ENCODE measurements around the gene TUSC2.
A peak's percentile ranks its signal among the peaks of the same experiment; 100 is the strongest.

Gene TUSC2

DNA sequence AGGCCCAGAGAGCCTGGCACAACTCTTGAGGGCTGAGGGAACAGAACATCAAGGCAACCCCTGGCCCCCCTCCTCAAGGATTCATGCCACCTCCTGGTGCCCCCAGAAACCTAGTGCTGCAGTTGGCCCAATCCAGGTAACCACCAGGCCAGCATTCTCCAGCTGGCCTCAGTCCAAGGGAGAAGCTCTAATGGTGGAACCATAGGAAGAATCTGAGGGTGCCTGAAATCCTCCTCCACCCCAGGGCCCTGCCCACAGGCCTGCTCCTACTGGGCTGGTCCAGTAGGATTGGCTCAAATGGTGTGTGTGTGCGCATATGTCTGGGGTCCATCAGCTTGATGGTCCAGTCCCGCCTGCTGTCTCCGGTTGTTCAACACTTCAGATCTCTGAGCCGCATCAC, 13.2 kb downstream of the TUSC2 start:
- TF ChIP-seq FOXM1 (IDR thresholded peaks at IDR 0.05; ENCODE audit: borderline replicate concordance, low read depth) (no peak), NFIC (IDR thresholded peaks at IDR 0.05) (no peak), TCF12 (IDR thresholded peaks at IDR 0.05; ENCODE audit: low read depth) (no peak), YY1 (IDR thresholded peaks at IDR 0.05; ENCODE audit: low read depth) (no peak), RAD21 (IDR thresholded peaks at IDR 0.05; ENCODE audit: low read depth) (no peak), EP300 (IDR thresholded peaks at IDR 0.05; ENCODE audit: borderline replicate concordance) (no peak), TAF1 (IDR thresholded peaks at IDR 0.05; ENCODE audit: low read depth) (no peak), ZBTB7A (IDR thresholded peaks at IDR 0.05; ENCODE audit: low read depth) (no peak), EGR1 (IDR thresholded peaks at IDR 0.05) (no peak), REST (IDR thresholded peaks at IDR 0.05; ENCODE audit: low read depth) (no peak), CEBPB (IDR thresholded peaks at IDR 0.05) (no peak), TEAD4 (IDR thresholded peaks at IDR 0.05) (no peak), CREB1 (IDR thresholded peaks at IDR 0.05; ENCODE audit: low read depth) (no peak)
- TF ChIP-seq, protein P1, sequence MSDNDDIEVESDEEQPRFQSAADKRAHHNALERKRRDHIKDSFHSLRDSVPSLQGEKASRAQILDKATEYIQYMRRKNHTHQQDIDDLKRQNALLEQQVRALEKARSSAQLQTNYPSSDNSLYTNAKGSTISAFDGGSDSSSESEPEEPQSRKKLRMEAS (IDR thresholded peaks at IDR 0.05) = no peak
- TF ChIP-seq, protein P2, sequence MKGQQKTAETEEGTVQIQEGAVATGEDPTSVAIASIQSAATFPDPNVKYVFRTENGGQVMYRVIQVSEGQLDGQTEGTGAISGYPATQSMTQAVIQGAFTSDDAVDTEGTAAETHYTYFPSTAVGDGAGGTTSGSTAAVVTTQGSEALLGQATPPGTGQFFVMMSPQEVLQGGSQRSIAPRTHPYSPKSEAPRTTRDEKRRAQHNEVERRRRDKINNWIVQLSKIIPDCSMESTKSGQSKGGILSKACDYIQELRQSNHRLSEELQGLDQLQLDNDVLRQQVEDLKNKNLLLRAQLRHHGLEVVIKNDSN (IDR thresholded peaks at IDR 0.05) = no peak

GRCh38 chr3:50314342-50314741, 13.7 kb downstream of the TUSC2 start:
- TF ChIP-seq TAF1 (IDR thresholded peaks at IDR 0.05; ENCODE audit: low read depth) (no peak), TEAD4 (IDR thresholded peaks at IDR 0.05) (no peak), YY1 (IDR thresholded peaks at IDR 0.05; ENCODE audit: low read depth) (no peak), TCF12 (IDR thresholded peaks at IDR 0.05; ENCODE audit: low read depth) (no peak), CREB1 (IDR thresholded peaks at IDR 0.05; ENCODE audit: low read depth) (no peak), FOXM1 (IDR thresholded peaks at IDR 0.05; ENCODE audit: borderline replicate concordance, low read depth) (no peak), CEBPB (IDR thresholded peaks at IDR 0.05) (no peak), NFIC (IDR thresholded peaks at IDR 0.05) (no peak), RAD21 (IDR thresholded peaks at IDR 0.05; ENCODE audit: low read depth) (no peak), REST (IDR thresholded peaks at IDR 0.05; ENCODE audit: low read depth) (no peak), EP300 (IDR thresholded peaks at IDR 0.05; ENCODE audit: borderline replicate concordance) (no peak), EGR1 (IDR thresholded peaks at IDR 0.05) (no peak), ZBTB7A (IDR thresholded peaks at IDR 0.05; ENCODE audit: low read depth) (no peak)
- TF ChIP-seq, protein P1 (IDR thresholded peaks at IDR 0.05) = no peak
- TF ChIP-seq, protein P2 (IDR thresholded peaks at IDR 0.05) = no peak

DNA sequence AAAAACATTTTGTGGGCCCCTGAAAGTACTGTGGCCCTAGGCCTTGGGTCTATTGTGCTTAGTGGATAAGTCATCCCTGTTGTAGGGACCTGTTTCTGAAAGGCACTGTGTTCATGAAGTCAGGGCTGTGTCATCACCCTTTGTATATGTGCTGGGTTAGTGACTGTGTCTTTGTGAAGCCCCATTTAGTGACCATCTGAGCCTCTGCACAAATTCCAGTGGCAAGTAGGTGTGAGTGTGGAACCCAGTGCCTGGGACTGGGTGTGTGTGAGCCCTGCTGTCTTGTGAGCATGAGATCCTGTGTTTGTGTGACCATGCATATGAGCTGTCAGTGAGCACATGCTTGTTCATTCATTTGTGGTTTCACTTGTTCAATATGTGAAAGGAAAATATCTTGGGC, 23.4 kb downstream of the TUSC2 start:
- TF ChIP-seq CREB1 (IDR thresholded peaks at IDR 0.05; ENCODE audit: low read depth) = no peak
- no peak for TF ChIP-seq ZBTB7A (IDR thresholded peaks at IDR 0.05; ENCODE audit: low read depth)
- TF ChIP-seq REST (IDR thresholded peaks at IDR 0.05; ENCODE audit: low read depth) = no peak
- no peak for TF ChIP-seq EP300 (IDR thresholded peaks at IDR 0.05; ENCODE audit: borderline replicate concordance)
- no peak for TF ChIP-seq YY1 (IDR thresholded peaks at IDR 0.05; ENCODE audit: low read depth)
- TF ChIP-seq TEAD4 (IDR thresholded peaks at IDR 0.05) = no peak

DNA sequence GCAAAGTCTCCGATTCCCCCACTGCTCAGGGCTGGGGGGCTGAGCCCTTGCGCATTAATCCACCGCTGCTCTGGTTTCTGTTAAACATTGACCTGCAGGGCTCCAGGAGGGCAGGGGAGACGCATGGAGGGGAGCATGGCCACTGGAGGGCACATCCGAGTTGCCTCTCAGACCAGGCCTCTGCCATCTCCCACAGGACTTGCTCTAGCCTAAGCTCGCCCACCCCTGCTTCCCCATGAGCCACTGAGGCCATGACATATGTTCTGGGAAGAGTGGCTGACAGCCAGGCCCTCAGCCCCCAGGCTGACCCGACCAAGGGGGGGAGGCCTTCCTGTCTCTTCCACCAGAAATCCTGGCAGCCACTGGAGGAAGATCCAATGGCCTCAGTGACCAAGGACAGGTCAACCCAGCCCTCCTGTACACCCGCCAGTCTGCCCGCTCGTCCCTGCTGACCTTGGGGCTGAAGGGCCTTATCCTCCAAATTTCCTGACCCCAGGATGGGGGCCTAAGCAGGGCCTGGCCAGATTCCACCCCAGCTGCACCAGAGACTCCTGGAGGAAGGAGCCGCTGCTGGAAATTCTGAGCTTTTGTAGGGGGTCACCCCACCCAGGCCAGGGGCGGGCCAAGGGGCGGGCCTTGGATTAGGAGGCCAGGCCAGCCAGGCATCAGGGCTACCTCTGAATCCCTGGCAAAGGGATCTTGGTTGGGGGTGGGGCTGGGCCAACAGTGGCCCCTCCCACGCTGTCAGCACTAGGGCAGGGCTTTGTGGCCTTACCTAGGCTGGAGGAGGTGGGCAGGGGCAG, 24.8 kb downstream of the TUSC2 start, which contains the start of gene HYAL1:
Gene HYAL1 (minus strand): TSS at position 562 of the 803 bp plus-strand sequence. CDS start 618 bp downstream, outside the sequence.
- TF ChIP-seq CREB1 (IDR thresholded peaks at IDR 0.05; ENCODE audit: low read depth) (no peak), FOXM1 (IDR thresholded peaks at IDR 0.05; ENCODE audit: borderline replicate concordance, low read depth) (no peak), CEBPB (IDR thresholded peaks at IDR 0.05) (no peak), YY1 (IDR thresholded peaks at IDR 0.05; ENCODE audit: low read depth) (no peak), ZBTB7A (IDR thresholded peaks at IDR 0.05; ENCODE audit: low read depth) (peak; percentile 44; the same call in 1 of the 2 replicates), NFIC (IDR thresholded peaks at IDR 0.05) (no peak), TAF1 (IDR thresholded peaks at IDR 0.05; ENCODE audit: low read depth) (no peak), RAD21 (IDR thresholded peaks at IDR 0.05; ENCODE audit: low read depth) (peak; percentile 45)
- TF ChIP-seq, protein P1 (IDR thresholded peaks at IDR 0.05) = no peak
